ENCODE results near the gene C1orf52.

C1orf52 gene

GRCh38 chr1:85297855-85298629 is 38.6 kb upstream of the C1orf52 start:
- DNase-seq, result no peak
- H3K36me3 ChIP-seq (replicated peaks; ENCODE audit: insufficient read depth, low read length), result no peaks in the 10 kb centered on the region
- H3K9me3 ChIP-seq (replicated peaks; ENCODE audit: insufficient read depth, low read length), result no peaks in the 10 kb centered on the region
- no peak overlapping the region for H3K9ac ChIP-seq (ENCODE audit: low read length)
- no peaks in the 10 kb centered on the region for H3K79me2 ChIP-seq (ENCODE audit: low read length)
- H3K4me3 ChIP-seq (ENCODE audit: low read length), result no peak overlapping the region
- H3F3A ChIP-seq (ENCODE audit: insufficient read depth, low read length), result no peaks in the 10 kb centered on the region
- no peaks in the 10 kb centered on the region for H3K27me3 ChIP-seq (replicated peaks; ENCODE audit: insufficient read depth, low read length)
- H2AFZ ChIP-seq (ENCODE audit: low read length), result no peak overlapping the region
- no peak overlapping the region for H3K27ac ChIP-seq (ENCODE audit: low read length)
- no peak overlapping the region for H3K4me2 ChIP-seq (ENCODE audit: low read depth, low read length)
- no peaks in the 10 kb centered on the region for H4K20me1 ChIP-seq (ENCODE audit: insufficient read depth, low read length)
- H3K9me2 ChIP-seq (replicated peaks; ENCODE audit: insufficient read depth, low read length), result no peaks in the 10 kb centered on the region
- no peaks in the 10 kb centered on the region for H3K4me1 ChIP-seq (ENCODE audit: low read length)
- TF ChIP-seq CTCF (IDR thresholded peaks at IDR 0.05; ENCODE audit: low read length) (no peak), EZH2 (optimal IDR thresholded peaks at IDR 0.05; ENCODE audit: low read depth, low read length) (no peak), EZH2phosphoT487 (IDR thresholded peaks at IDR 0.05; ENCODE audit: low read length) (no peak)

- no peak overlapping the region for H3K4me2 ChIP-seq (ENCODE audit: low read depth, low read length)
- no peaks in the 10 kb centered on the region for H4K20me1 ChIP-seq (ENCODE audit: insufficient read depth, low read length)
- no peaks in the 10 kb centered on the region for H3K9me2 ChIP-seq (replicated peaks; ENCODE audit: insufficient read depth, low read length)
- H3K4me3 ChIP-seq (ENCODE audit: low read length), result no peak overlapping the region
- no peak overlapping the region for H3K27ac ChIP-seq (ENCODE audit: low read length)
- H3F3A ChIP-seq (ENCODE audit: insufficient read depth, low read length), result no peaks in the 10 kb centered on the region
- no peak for DNase-seq
- H3K9ac ChIP-seq (ENCODE audit: low read length), result no peak overlapping the region
- H3K4me1 ChIP-seq (ENCODE audit: low read length), result no peaks in the 10 kb centered on the region
- no peaks in the 10 kb centered on the region for H3K36me3 ChIP-seq (replicated peaks; ENCODE audit: insufficient read depth, low read length)
- no peaks in the 10 kb centered on the region for H3K79me2 ChIP-seq (ENCODE audit: low read length)
- no peak for TF ChIP-seq EZH2phosphoT487 (IDR thresholded peaks at IDR 0.05; ENCODE audit: low read length)
- TF ChIP-seq EZH2 (optimal IDR thresholded peaks at IDR 0.05; ENCODE audit: low read depth, low read length), result no peak
- TF ChIP-seq CTCF (IDR thresholded peaks at IDR 0.05; ENCODE audit: low read length), result no peak
- no peaks in the 10 kb centered on the region for H3K27me3 ChIP-seq (replicated peaks; ENCODE audit: insufficient read depth, low read length)
- no peaks in the 10 kb centered on the region for H3K9me3 ChIP-seq (replicated peaks; ENCODE audit: insufficient read depth, low read length)
- H2AFZ ChIP-seq (ENCODE audit: low read length), result no peak overlapping the region
Observed at GRCh38 chr1:85297538-85297854, 38.0 kb upstream of the C1orf52 start.

- no peak overlapping the region for H3K4me2 ChIP-seq (ENCODE audit: low read depth, low read length)
- no peak overlapping the region for H3K27ac ChIP-seq (ENCODE audit: low read length)
Observed at GRCh38 chr1:85296980-85297379, 37.5 kb upstream of the C1orf52 start.

More at GRCh38 chr1:85296980-85297379, 37.5 kb upstream of the C1orf52 start:
- H3K79me2 ChIP-seq (ENCODE audit: low read length), result no peaks in the 10 kb centered on the region
- H3K9me3 ChIP-seq (replicated peaks; ENCODE audit: insufficient read depth, low read length), result no peaks in the 10 kb centered on the region
- no peaks in the 10 kb centered on the region for H3K4me1 ChIP-seq (ENCODE audit: low read length)
- no peak overlapping the region for H3K4me3 ChIP-seq (ENCODE audit: low read length)
- H3F3A ChIP-seq (ENCODE audit: insufficient read depth, low read length), result no peaks in the 10 kb centered on the region
- H4K20me1 ChIP-seq (ENCODE audit: insufficient read depth, low read length), result no peaks in the 10 kb centered on the region
- no peaks in the 10 kb centered on the region for H3K27me3 ChIP-seq (replicated peaks; ENCODE audit: insufficient read depth, low read length)
- TF ChIP-seq CTCF (IDR thresholded peaks at IDR 0.05; ENCODE audit: low read length), result no peak
- TF ChIP-seq EZH2phosphoT487 (IDR thresholded peaks at IDR 0.05; ENCODE audit: low read length), result no peak
- TF ChIP-seq EZH2 (optimal IDR thresholded peaks at IDR 0.05; ENCODE audit: low read depth, low read length), result no peak
- no peak for DNase-seq
- H3K36me3 ChIP-seq (replicated peaks; ENCODE audit: insufficient read depth, low read length), result no peaks in the 10 kb centered on the region
- no peak overlapping the region for H2AFZ ChIP-seq (ENCODE audit: low read length)
- H3K9me2 ChIP-seq (replicated peaks; ENCODE audit: insufficient read depth, low read length), result no peaks in the 10 kb centered on the region
- H3K9ac ChIP-seq (ENCODE audit: low read length), result no peak overlapping the region
